ENCODE results near the gene TNFSF11.

The TNFSF11 gene

GRCh38 chr13:42654722-42655121 lies 80.8 kb downstream of the TNFSF11 start:
- H3K27ac ChIP-seq (ENCODE audit: low read depth, low read length, severe bottlenecking), result no peak overlapping the region
- no CpG with 5 or more reads among the region's 1 CpG for WGBS, 2 experiments (ENCODE audit: insufficient coverage in 2 of 2)
- H3K4me3 ChIP-seq (ENCODE audit: extremely low read depth, insufficient read depth, low read length, poor library complexity, severe bottlenecking), result no peak overlapping the region
- H3K36me3 ChIP-seq (ENCODE audit: control insufficient read depth, insufficient read depth, low read length), result no peaks in the 10 kb centered on the region
- H3K4me1 ChIP-seq (ENCODE audit: control insufficient read depth, insufficient read depth, low read length, poor library complexity, severe bottlenecking), result no peaks in the 10 kb centered on the region
- H3K9me3 ChIP-seq (ENCODE audit: control insufficient read depth, low read length), result no peaks in the 10 kb centered on the region

DNA sequence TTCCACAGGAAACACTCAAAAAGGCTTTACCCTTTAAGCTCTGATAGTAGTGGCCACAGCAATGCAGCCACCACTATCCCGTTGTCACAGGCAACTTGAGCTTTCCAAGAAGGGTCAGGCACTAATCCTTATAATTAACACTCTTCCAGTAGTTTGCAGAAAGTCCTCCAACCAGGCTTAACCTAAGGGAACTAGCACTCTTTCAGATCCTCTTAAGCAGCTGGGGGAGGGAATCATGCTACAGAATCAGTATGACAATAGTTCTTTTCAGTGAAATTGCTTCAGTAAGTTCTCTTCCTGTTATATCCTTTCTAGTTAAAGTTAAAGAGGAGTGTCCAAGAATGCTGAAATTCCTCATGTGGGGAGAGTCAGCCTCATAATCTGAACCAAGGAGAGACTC lies 82.2 kb downstream of the TNFSF11 start:
- Histone ChIP-seq H3K4me3 (ENCODE audit: extremely low read depth, insufficient read depth, low read length, poor library complexity, severe bottlenecking) (no peak overlapping the region), H3K36me3 (ENCODE audit: control insufficient read depth, insufficient read depth, low read length) (no peaks in the 10 kb centered on the region), H3K27ac (ENCODE audit: low read depth, low read length, severe bottlenecking) (peak overlapping the region; percentile 19), H3K9me3 (ENCODE audit: control insufficient read depth, low read length) (no peaks in the 10 kb centered on the region), H3K4me1 (ENCODE audit: control insufficient read depth, insufficient read depth, low read length, poor library complexity, severe bottlenecking) (no peaks in the 10 kb centered on the region)
- 0 to 17% methylated on average over 1 of the region's 1 CpG for WGBS, 2 experiments (ENCODE audit: insufficient coverage in 2 of 2)

GRCh38 chr13:42656958-42657357 lies 83.0 kb downstream of the TNFSF11 start:
- Histone ChIP-seq H3K4me3 (ENCODE audit: extremely low read depth, insufficient read depth, low read length, poor library complexity, severe bottlenecking) (no peak overlapping the region), H3K9me3 (ENCODE audit: control insufficient read depth, low read length) (no peaks in the 10 kb centered on the region), H3K36me3 (ENCODE audit: control insufficient read depth, insufficient read depth, low read length) (no peaks in the 10 kb centered on the region), H3K27ac (ENCODE audit: low read depth, low read length, severe bottlenecking) (no peak overlapping the region), H3K4me1 (ENCODE audit: control insufficient read depth, insufficient read depth, low read length, poor library complexity, severe bottlenecking) (no peaks in the 10 kb centered on the region)
- 100% methylated on average over 1 of the region's 5 CpGs; no CpG with 5 or more reads in 1 of the 2 experiments for WGBS, 2 experiments (ENCODE audit: insufficient coverage in 2 of 2)

Measured in mesodermal cell (in vitro differentiated cells).